ENCODE results near the gene FBXO42.

GRCh38 chr1:16383888-16384287 lies 31.6 kb upstream of the FBXO42 start:
- no peak for TF ChIP-seq CHD1 (IDR thresholded peaks at IDR 0.05; ENCODE audit: low read depth, low read length)
- TF ChIP-seq MAFK (IDR thresholded peaks at IDR 0.05; ENCODE audit: low read depth, low read length), result no peak
- TF ChIP-seq ELK1 (IDR thresholded peaks at IDR 0.05; ENCODE audit: borderline replicate concordance, low read depth, low read length), result no peak
- TF ChIP-seq CTCF (conservative IDR thresholded peaks at IDR 0.05; ENCODE audit: low read depth, low read length), result no peak
- TF ChIP-seq POLR2A (IDR thresholded peaks at IDR 0.05; ENCODE audit: low read depth, low read length), result no peak
- no peak for TF ChIP-seq RCOR1 (IDR thresholded peaks at IDR 0.05; ENCODE audit: insufficient replicate concordance, low read length)
- no peak for TF ChIP-seq USF2 (IDR thresholded peaks at IDR 0.05; ENCODE audit: low read depth, low read length)
- TF ChIP-seq FOS (IDR thresholded peaks at IDR 0.05; ENCODE audit: low read depth, low read length), result no peak
- TF ChIP-seq MXI1 (IDR thresholded peaks at IDR 0.05; ENCODE audit: borderline replicate concordance, low read depth, low read length), result no peak

Measured in IMR-90 (cell line).